K562 (cell line): ENCODE results near the gene SCN5A. TPM values are rescaled to one million over a fixed set of nuclear protein-coding genes. Genes with fewer than 3 reads are reported as not detected.

ENCODE experiments used
- ATAC-seq: fragments of 200-7000 bp; cut with Tn5 transposase; 3 replicates; pipeline ENCODE4 v1.9.1; 2020; ENCODE audit warnings: moderate library complexity
- BruUV-seq: library from RNA; stranded (reverse); fragments of 400-500 nt; replicated peaks from 2 replicates; lab custom pipeline; 2021; lab: Mats Ljungman, UMichigan
- CTCF ChIA-PET: fragments of 300-600 bp; formaldehyde crosslinking; extraction: SDS; loops from one replicate; lab custom pipeline; 2021; ENCODE audit warnings: low intra/inter-chr PET ratio; lab: Yijun Ruan, JAX
- POLR2A ChIA-PET: fragments of 300-600, 350-650 bp; sonication (Branson Sonifier 250); formaldehyde crosslinking; extraction: SDS; loops from one replicate; lab custom pipeline; 2021; ENCODE audit warnings: antibody characterized with exemption, inconsistent platforms; lab: Yijun Ruan, JAX
- DNase-seq, 4 experiments: peaks; one replicate each; pipeline versions ENCODE4 v3.0.0 to v3.0.0-alpha.2; 2011 to 2018; ENCODE audit warnings: low spot score in 3 of 4, mixed read lengths in 3 of 4; ENCODE audit errors: extremely low read depth in 1 of 4
- FAIRE-seq: peaks from 2 replicates; lab custom pipeline; 2011; peaks lifted over from hg19 to GRCh38; lab: Jason Lieb, UNC
- H2AFZ ChIP-seq: 2 replicates; pipeline ENCODE4 v1.6.0; 2011; ENCODE audit warnings: low read depth, low read length, control low read depth, inconsistent platforms
- H3K27ac ChIP-seq: fragments of 200-600 bp; 3 replicates; pipeline ENCODE4 v1.8.0; 2011; ENCODE audit warnings: low read depth, mild to moderate bottlenecking, control low read depth, inconsistent platforms, low read length, moderate library complexity, mixed read lengths; ENCODE audit errors: extremely low read depth
- H3K27me3 ChIP-seq, 2 experiments: fragments of 300-600 bp in 1 of 2; 2 replicates in 1 of 2; 3 replicates in 1 of 2; pipeline versions ENCODE4 v1.6.0 to v1.8.0; 2011; ENCODE audit warnings: inconsistent platforms in 2 of 2, low read length in 2 of 2, mild to moderate bottlenecking in 1 of 2, mixed read lengths in 1 of 2, moderate library complexity in 1 of 2; ENCODE audit not compliant: control insufficient read depth in 2 of 2, insufficient read depth in 2 of 2
- H3K36me3 ChIP-seq: fragments of 300-600 bp; 3 replicates; pipeline ENCODE4 v1.8.0; 2011; ENCODE audit warnings: mild to moderate bottlenecking, low read length, inconsistent platforms; ENCODE audit not compliant: control insufficient read depth, insufficient read depth
- H3K4me1 ChIP-seq, 2 experiments: fragments of 200-600 bp in 1 of 2; replicated peaks in 1 of 2; 2 replicates in 1 of 2; 3 replicates in 1 of 2; pipeline versions ENCODE4 v1.5.1 to v1.8.0; 2011; ENCODE audit warnings: inconsistent platforms in 2 of 2, low read length in 2 of 2, mild to moderate bottlenecking in 1 of 2, mixed read lengths in 1 of 2, moderate library complexity in 1 of 2; ENCODE audit not compliant: control insufficient read depth in 2 of 2, insufficient read depth in 2 of 2
- H3K4me2 ChIP-seq: 2 replicates; pipeline ENCODE4 v1.6.1; 2011; ENCODE audit warnings: low read length, control low read depth, inconsistent platforms, mixed read lengths; ENCODE audit not compliant: insufficient read depth
- H3K4me3 ChIP-seq: fragments of 200-600 bp; sonication (generic), shearing (Covaris generic); 2 replicates; pipeline ENCODE4 v1.5.1; 2016; ENCODE audit warnings: control low read depth, inconsistent platforms
- H3K79me2 ChIP-seq: fragments of 200-600 bp; 3 replicates; pipeline ENCODE4 v1.8.0; 2011; ENCODE audit warnings: low read length, inconsistent platforms; ENCODE audit not compliant: control insufficient read depth, insufficient read depth
- H3K9ac ChIP-seq, 2 experiments: 2 replicates each; pipeline versions ENCODE4 v1.6.0 to v1.6.1; 2011; ENCODE audit warnings: low read depth in 2 of 2, low read length in 2 of 2, control low read depth in 1 of 2, inconsistent platforms in 1 of 2, mild to moderate bottlenecking in 1 of 2, mixed read lengths in 1 of 2; ENCODE audit not compliant: insufficient read depth in 1 of 2
- H3K9me1 ChIP-seq: one replicate; pipeline ENCODE4 v1.6.0; 2011; ENCODE audit warnings: inconsistent platforms, mild to moderate bottlenecking, low read length, moderate library complexity; ENCODE audit not compliant: control insufficient read depth, insufficient read depth
- H3K9me3 ChIP-seq: replicated peaks from 2 replicates; pipeline ENCODE4 v1.5.1; 2011; ENCODE audit warnings: low read depth, low read length, inconsistent platforms; ENCODE audit not compliant: control insufficient read depth, insufficient read depth
- H4K20me1 ChIP-seq: replicated peaks from 2 replicates; pipeline ENCODE4 v1.6.1; 2011; ENCODE audit warnings: low read length, inconsistent platforms, mixed read lengths; ENCODE audit not compliant: control insufficient read depth, insufficient read depth
- ARHGAP35 ChIP-seq: fragments of 450-650 bp; IDR thresholded peaks from 2 replicates; pipeline ENCODE4 v1.6.1; 2018; ENCODE audit not compliant: partially characterized antibody
- SPI1 ChIP-seq: IDR thresholded peaks from 2 replicates; pipeline ENCODE4 v1.6.1; 2011; ENCODE audit warnings: low read depth, low read length, control low read depth, borderline replicate concordance
- SRSF7 ChIP-seq: fragments of 200-400 bp; formaldehyde crosslinking; optimal IDR thresholded peaks from 2 replicates; pipeline ENCODE3; 2017; ENCODE audit warnings: mild to moderate bottlenecking, low read depth, low read length
- TGIF2 ChIP-seq: sonication (generic); formaldehyde crosslinking; IDR thresholded peaks from 2 replicates; pipeline ENCODE4 v1.8.1; 2022; ENCODE audit warnings: mild to moderate bottlenecking, missing genetic modification reagents, moderate library complexity
- ZFPM2 ChIP-seq: fragments of 250-450 bp; sonication (Bioruptor Pico); IDR thresholded peaks from 2 replicates; pipeline ENCODE4 v1.5.1; 2022; ENCODE audit warnings: mild to moderate bottlenecking
- ZKSCAN8 ChIP-seq: fragments of 200-800 bp; sonication (Bioruptor generic); IDR thresholded peaks from 2 replicates; pipeline ENCODE4 v1.6.1; 2016; ENCODE audit warnings: missing genetic modification characterization, missing compliant biosample characterization
- ZNF143 ChIP-seq: sonication (generic); formaldehyde crosslinking; IDR thresholded peaks from 2 replicates; pipeline ENCODE4 v1.9.0; 2022; ENCODE audit warnings: mild to moderate bottlenecking, missing genetic modification reagents
- ZNF41 ChIP-seq: fragments of 250-450 bp; sonication (Bioruptor Pico); conservative IDR thresholded peaks from 2 replicates; pipeline ENCODE4 v1.4.0; 2020; ENCODE audit warnings: mild to moderate bottlenecking
- ZNF695 ChIP-seq: fragments of 450-650 bp; formaldehyde crosslinking; IDR thresholded peaks from 2 replicates; pipeline ENCODE4 v1.4.0; 2020; ENCODE audit warnings: mild to moderate bottlenecking, moderate library complexity
- WGBS: fragments of 100-300 bp; shearing (Covaris generic); methylation state at CpG from one replicate; pipeline ENCODE4 v1.1.6; 2016; ENCODE audit warnings: low coverage, mixed read lengths; ENCODE audit not compliant: insufficient coverage; ENCODE audit errors: missing lambda C conversion rate; 5-methylcytosine and 5-hydroxymethylcytosine counted together
- in situ Hi-C: fragments of 300-500 bp; cut with MboI; formaldehyde crosslinking; loops from 4 replicates; pipeline ENCODE4 v1.15.0; 2018; ENCODE audit warnings: inconsistent platforms, mixed read lengths
- intact Hi-C: fragments of 100-400 bp; cut with micrococcal nuclease; formaldehyde crosslinking; loops from 2 replicates; pipeline ENCODE4 v1.14.2; 2022
- polyA plus RNA-seq, 8 experiments: library from polyadenylated mRNA; depleted of rRNA in 4 of 8; stranded (reverse) in 5 of 8; unstranded in 3 of 8; fragments of >200 nt; fragmentation: Nextera tagmentation in 2 of 8; fragmentation: Illumina TruSeq in 1 of 8; extraction: Ambion mirVana in 2 of 8; extraction: Trizol in 1 of 8; gene quantifications; 2 replicates each; pipeline versions ENCODE4 v1.2.1 to v1.2.3, GENCODE V29; 2011 to 2014; ENCODE audit warnings: inconsistent platforms in 1 of 8, missing spikeins in 1 of 8
- total RNA-seq, 7 experiments: library from RNA; depleted of rRNA in 6 of 7; stranded (reverse); fragments of >200 nt in 6 of 7; fragmentation: Illumina TruSeq in 2 of 7; extraction: Trizol in 2 of 7; gene quantifications; 2 replicates each; pipeline versions ENCODE4 v1.2.1 to v1.2.3, GENCODE V29; 2011 to 2021; ENCODE audit warnings: low replicate concordance in 1 of 7

SCN5A gene
- total and polyA plus RNA-seq, 9 of the 15 experiments (the other 6 are each of a cell fraction or from before 2014, with no cell fraction given) = 0.07 to 1.4 (median 0.21) TPM; not detected in 2

- TF ChIP-seq ARHGAP35 = no peak
Observed at GRCh38 chr3:38566215-38566528, 83.3 kb downstream of the SCN5A start (continued).

GRCh38 chr3:38565339-38566214 lies 83.9 kb downstream of the SCN5A start:
- ATAC-seq = peak; percentile 23; the same call in 2 of the 3 replicates
- Histone ChIP-seq H3K4me3 (no peak overlapping the region), H3K9me3 (no peaks in the 10 kb centered on the region), H4K20me1 (no peaks in the 10 kb centered on the region), H3K4me1 (no peaks in the 10 kb centered on the region), H3K79me2 (no peaks in the 10 kb centered on the region), H3K36me3 (no peaks in the 10 kb centered on the region), H2AFZ (no peak overlapping the region), H3K9me1 (no peaks in the 10 kb centered on the region), H3K4me2 (no peak overlapping the region), H3K27ac (no peak overlapping the region), H3K27me3 (peaks cover 9 to 48% of the 10 kb centered on the region in 2 experiments; a peak in 4 of 5 replicates), H3K9ac (no peak overlapping the region)
- POLR2A ChIA-PET = interaction anchor here (0.6 to 1.4 kb wide), 5 partner anchors 27 to 459 kb away, joined by 3 read pairs; no protein-coding TSS in a partner anchor
- intact Hi-C loops = no loop called here
- FAIRE-seq = no peak
- in situ Hi-C loops = no loop called here
- TF ChIP-seq SRSF7 = no peak
- no peak for TF ChIP-seq ZNF143 (CRISPR knock-in tag)
- TF ChIP-seq ZNF695 (CRISPR knock-in tag) = no peak
- no peak for TF ChIP-seq ZFPM2 (CRISPR knock-in tag)
- TF ChIP-seq TGIF2 (CRISPR knock-in tag) = no peak
- TF ChIP-seq ZNF41 (CRISPR knock-in tag) = no peak
- TF ChIP-seq ZKSCAN8 = no peak
- no peak for TF ChIP-seq SPI1
- 5% methylated on average over 13 of the region's 13 CpGs for WGBS
- no TSS peak for BruUV-seq
- CTCF ChIA-PET = no interaction called here
- no peak for DNase-seq
